ENCODE measurements around the gene PVALEF. TPM values are rescaled to one million over a fixed set of nuclear protein-coding genes. Genes with fewer than 3 reads are reported as not detected.

The PVALEF gene
- not detected for total RNA-seq

DNA sequence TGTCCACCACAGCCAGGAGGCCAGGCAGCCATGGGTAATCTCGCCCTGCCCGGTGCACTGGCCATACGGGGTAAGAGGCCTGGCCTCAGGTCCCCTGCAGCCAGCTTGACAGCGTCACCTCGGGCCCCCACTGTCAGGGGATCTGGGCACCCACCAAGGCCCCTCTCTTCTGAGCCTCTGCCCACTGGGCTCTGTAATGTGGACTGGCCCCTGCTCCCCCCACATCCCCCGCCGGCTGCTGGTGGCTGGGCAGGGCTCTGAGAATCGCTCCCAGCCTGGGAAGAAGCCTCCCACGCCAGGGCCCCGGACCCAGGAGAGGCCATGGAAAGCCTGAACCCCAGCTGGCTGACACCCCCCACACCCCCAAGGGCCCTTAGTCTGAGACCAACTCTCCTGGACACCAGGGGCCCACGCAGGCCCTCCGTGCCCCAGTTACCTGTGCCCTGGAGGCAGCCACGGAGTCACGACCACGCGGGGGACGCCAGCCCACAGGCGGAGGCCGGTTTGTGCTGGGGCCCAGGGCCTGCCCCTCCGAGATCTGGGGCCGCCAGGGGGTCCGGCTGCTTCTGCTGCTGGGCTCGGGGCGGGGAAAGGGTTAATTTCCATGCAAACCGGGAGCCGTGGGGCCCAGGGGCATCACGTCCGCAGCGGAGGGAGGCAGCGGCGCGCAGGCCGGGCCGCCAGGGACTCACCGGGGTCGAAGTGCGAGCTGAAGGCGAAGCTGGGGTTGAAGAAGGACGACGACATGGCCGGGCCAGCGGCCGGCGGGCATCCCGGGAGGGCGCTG is at the start of gene PVALEF:
TSS of gene PVALEF (plus strand) at position 262 of the 787 bp plus-strand sequence. CDS start 15,720 bp downstream, outside the sequence.
- no peak for DNase-seq (ENCODE audit: low spot score in 2 of 2)
- no peak within 1 kb of the TSS for H3K4me3 ChIP-seq (ENCODE audit: low read depth, poor library complexity, severe bottlenecking)
- TF ChIP-seq, protein P1, sequence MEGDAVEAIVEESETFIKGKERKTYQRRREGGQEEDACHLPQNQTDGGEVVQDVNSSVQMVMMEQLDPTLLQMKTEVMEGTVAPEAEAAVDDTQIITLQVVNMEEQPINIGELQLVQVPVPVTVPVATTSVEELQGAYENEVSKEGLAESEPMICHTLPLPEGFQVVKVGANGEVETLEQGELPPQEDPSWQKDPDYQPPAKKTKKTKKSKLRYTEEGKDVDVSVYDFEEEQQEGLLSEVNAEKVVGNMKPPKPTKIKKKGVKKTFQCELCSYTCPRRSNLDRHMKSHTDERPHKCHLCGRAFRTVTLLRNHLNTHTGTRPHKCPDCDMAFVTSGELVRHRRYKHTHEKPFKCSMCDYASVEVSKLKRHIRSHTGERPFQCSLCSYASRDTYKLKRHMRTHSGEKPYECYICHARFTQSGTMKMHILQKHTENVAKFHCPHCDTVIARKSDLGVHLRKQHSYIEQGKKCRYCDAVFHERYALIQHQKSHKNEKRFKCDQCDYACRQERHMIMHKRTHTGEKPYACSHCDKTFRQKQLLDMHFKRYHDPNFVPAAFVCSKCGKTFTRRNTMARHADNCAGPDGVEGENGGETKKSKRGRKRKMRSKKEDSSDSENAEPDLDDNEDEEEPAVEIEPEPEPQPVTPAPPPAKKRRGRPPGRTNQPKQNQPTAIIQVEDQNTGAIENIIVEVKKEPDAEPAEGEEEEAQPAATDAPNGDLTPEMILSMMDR (IDR thresholded peaks at IDR 0.05), result no peak
- no peak for TF ChIP-seq POLR2A (IDR thresholded peaks at IDR 0.05)
- intact Hi-C loops (cut with DNase I; ENCODE audit: low total_unique reads), result no loop called here
- 17 to 47% methylated on average over 24 to 34 of the region's 46 CpGs for WGBS, 2 donors

DNA sequence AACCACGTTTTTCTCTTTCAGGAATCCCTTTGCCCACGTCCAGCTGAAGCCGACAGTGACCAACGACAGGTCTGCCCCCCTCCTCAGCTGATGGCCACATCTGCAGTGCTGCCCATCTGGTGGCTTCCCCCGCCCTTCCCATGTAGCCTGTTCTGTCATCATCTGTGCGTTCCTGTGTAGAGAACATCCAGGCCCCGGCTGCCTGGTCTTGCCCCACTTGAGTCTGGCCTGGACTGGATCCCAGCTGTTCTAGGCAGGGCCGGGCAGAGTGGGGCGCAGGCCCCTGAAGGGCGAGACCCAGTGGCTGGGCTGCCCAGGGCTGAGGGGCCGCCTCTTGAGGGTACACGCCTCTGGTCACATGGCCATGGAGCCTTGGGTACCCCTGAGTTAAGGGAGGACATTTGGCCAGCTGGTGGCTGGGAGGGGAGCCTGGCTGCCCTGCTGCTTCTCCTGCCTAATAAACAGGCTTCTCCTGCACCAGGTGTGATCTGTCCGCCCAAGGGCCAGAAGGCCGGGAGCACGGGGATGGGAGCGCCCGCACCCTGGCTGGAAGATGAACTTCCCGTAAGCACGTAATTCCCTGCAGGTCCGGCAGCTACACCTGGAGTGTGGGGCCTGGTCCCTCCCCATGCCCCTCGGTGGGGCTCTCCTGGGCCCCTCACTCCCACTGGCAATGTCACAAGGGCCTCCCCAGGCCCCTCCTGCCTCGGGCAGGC is 49.4 kb upstream of the PVALEF start:
- intact Hi-C loops (cut with DNase I; ENCODE audit: low total_unique reads), result no loop called here
- 58 to 73% methylated on average over 9 to 22 of the region's 22 CpGs for WGBS, 2 donors
- no peak overlapping the region for H3K4me3 ChIP-seq (ENCODE audit: low read depth, poor library complexity, severe bottlenecking)
- no peak for DNase-seq (ENCODE audit: low spot score in 2 of 2)
- no peak for TF ChIP-seq POLR2A (IDR thresholded peaks at IDR 0.05)

DNA sequence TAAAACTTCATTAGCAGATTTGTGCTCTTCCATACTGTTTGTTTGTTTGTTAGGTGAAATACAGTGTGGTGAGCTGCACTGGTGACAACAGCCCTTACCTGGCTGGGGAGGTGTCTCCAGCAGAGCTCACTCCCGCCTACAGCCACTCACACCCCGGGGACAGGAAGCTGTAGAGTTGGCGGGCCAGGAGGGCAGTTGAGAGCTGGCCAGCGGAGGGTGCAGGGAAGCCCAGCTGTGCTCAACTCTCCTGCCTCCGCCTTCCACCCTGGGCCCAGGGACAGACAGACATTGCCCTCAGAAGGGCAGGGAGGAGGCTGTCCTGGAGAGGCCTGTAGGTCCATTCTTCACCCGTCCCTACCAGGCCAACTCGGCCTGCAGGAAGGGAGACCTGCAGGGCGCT is 48.6 kb upstream of the PVALEF start:
- DNase-seq (ENCODE audit: low spot score in 2 of 2), result no peak
- TF ChIP-seq, protein P1 (IDR thresholded peaks at IDR 0.05), result no peak
- TF ChIP-seq POLR2A (IDR thresholded peaks at IDR 0.05), result no peak
- H3K4me3 ChIP-seq (ENCODE audit: low read depth, poor library complexity, severe bottlenecking), result no peak overlapping the region
- intact Hi-C loops (cut with DNase I; ENCODE audit: low total_unique reads), result no loop called here
- 78 to 88% methylated on average over 8 of the region's 8 CpGs for WGBS, 2 donors

DNA sequence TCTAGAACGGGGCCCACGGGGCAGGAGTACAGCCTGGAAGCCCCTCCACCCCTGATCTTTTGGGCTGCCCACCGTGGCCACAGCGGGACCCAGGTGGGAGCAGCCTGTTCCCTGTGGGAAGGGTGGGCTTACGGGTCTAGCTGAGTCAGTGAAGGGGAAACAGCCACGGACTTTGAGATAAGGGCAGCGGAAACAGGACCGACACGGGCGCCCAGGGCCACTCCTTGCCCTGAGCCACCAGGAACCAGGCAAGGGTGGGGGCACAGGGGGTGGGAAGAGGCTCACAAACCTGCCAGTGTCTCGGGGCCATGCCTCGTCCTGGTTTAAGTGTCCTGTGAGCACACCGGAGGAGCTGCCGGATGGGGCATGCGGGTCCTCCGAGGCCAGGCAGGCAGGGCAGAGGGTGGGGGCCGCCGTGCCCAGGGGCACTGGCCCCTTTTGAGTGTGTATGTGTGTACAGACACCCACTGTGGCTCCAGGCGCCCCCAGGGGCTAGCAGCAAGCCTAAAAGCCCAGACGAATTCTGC is 47.6 kb upstream of the PVALEF start:
- TF ChIP-seq, protein P1 (IDR thresholded peaks at IDR 0.05), result no peak
- TF ChIP-seq POLR2A (IDR thresholded peaks at IDR 0.05), result no peak
- H3K4me3 ChIP-seq (ENCODE audit: low read depth, poor library complexity, severe bottlenecking), result no peak overlapping the region
- intact Hi-C loops (cut with DNase I; ENCODE audit: low total_unique reads), result no loop called here
- DNase-seq (ENCODE audit: low spot score in 2 of 2), result no peak
- WGBS, 2 donors, result 69 to 74% methylated on average over 10 to 15 of the region's 20 CpGs

DNA sequence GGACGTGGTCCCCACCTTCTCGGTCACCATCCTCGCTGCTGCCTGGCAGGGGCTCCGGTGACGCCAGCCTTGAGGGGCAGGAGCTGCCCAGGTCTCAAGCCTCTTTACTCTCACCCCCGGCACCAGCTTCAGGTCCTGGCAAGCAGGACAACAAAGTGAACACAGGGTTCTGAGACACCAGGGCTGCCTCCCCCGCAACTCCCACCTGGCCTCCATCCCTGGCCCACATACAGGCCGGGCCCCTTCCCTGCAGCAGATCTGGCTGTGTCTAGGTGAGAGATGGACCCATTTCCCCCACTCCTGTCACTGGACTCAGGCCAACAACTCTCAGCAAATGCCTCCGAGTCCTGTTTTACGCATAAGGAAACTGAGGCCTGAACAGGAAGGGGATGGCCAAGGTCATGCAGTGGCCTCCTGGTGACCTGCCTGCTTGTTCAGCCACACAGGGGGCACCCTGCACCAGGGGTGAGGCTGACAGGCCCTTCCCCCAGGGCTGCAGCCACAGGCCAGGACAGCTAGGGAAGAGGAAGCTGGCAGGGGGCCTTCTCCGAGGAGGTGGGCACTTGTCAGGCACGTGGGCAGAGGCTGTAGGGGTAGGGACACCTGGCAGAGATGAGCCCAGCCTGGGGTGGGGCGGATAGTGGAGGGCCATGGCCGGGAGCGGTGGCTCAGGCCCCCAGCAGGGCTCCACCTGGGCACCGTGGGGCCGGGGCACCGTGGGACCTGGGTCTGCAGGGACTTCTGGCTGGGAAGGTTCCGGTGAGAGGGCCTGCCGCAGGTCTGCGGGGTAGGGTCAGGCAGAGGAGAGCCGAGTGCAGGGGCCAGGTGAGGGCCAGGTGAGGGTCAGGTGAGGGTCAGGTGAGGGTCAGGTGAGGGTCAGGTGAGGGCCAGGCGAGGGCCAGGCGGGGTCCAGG is 46.7 kb upstream of the PVALEF start:
- DNase-seq (ENCODE audit: low spot score in 2 of 2), result no peak
- H3K4me3 ChIP-seq (ENCODE audit: low read depth, poor library complexity, severe bottlenecking), result no peak overlapping the region
- intact Hi-C loops (cut with DNase I; ENCODE audit: low total_unique reads), result no loop called here
- no peak for TF ChIP-seq POLR2A (IDR thresholded peaks at IDR 0.05)
- TF ChIP-seq, protein P1 (IDR thresholded peaks at IDR 0.05), result no peak
- 38 to 51% methylated on average over 22 to 23 of the region's 24 CpGs for WGBS, 2 donors
